Measurements from ENCODE around the gene SCRN1. TPM values are rescaled to one million over a fixed set of nuclear protein-coding genes. Genes with fewer than 3 reads are reported as not detected.
A peak's percentile ranks its signal among the peaks of the same experiment; 100 is the strongest.

SCRN1 gene
- total and polyA plus RNA-seq, 2 of the 4 experiments (the other 2 are of a cell fraction): 57.1 to 124 TPM

DNA sequence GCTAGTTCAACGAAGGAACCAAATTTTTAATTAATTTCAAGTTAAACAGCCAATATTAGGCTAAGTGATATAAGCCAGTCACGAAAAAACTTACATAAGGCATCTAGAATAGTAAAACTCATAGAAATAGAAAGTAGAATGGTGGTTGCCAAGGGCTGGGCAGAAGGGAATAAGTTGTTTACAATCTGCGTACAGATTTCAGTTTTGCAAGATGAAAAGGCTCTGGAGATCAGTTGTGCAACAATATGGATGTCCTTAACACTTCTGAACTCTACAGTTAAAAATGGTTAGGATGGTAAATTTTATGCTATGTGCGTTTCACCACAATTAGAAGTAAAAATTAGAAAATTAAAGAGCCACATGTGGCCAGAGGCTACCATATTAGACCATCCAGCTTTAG lies 13.3 kb downstream of the SCRN1 start:
- H2AK5ac ChIP-seq (ENCODE audit: low read depth, low read length): no peak overlapping the region
- in situ Hi-C loops (cut with MboI; ENCODE audit: low sequenced_read_pairs) (no loop called here), intact Hi-C loops (cut with micrococcal nuclease) (no loop called here), dilution Hi-C loops (cut with HindIII; ENCODE audit: low sequenced_read_pairs, unreplicated experiment) (no loop called here)
- H3K18ac ChIP-seq (ENCODE audit: low read depth, low read length): no peak overlapping the region
- H3K14ac ChIP-seq (replicated peaks; ENCODE audit: low read depth, low read length): no peak overlapping the region
- ATAC-seq (ENCODE audit: low read depth) (peak; percentile 69), DNase-seq (peak; percentile 34)
- H3K4ac ChIP-seq (ENCODE audit: low read depth, low read length): no peak overlapping the region
- H2BK20ac ChIP-seq (ENCODE audit: low read depth, low read length): no peak overlapping the region
- no peak overlapping the region for H4K91ac ChIP-seq (ENCODE audit: insufficient read depth, low read depth, low read length)
- H3K79me1 ChIP-seq (ENCODE audit: low read depth in 1 of 2, low read length in 2 of 2): peaks cover 37 to 70% of the 10 kb centered on the region in 2 experiments
- no peak overlapping the region for H2AK9ac ChIP-seq (replicated peaks; ENCODE audit: low read depth, low read length, poor library complexity)
- peaks cover 2% of the 10 kb centered on the region; the same call in 1 of the 2 replicates for H3K36me3 ChIP-seq (ENCODE audit: control insufficient read depth, insufficient read depth, low read length)
- H3K9me1 ChIP-seq (ENCODE audit: insufficient read depth, low read length): peaks cover 20% of the 10 kb centered on the region
- no TSS peak for BruUV-seq (replicated peaks)
- no peaks in the 10 kb centered on the region for H3K9me3 ChIP-seq (ENCODE audit: control insufficient read depth, insufficient read depth, low read length)
- no peak overlapping the region; the same call in 1 of the 2 replicates for H3K27ac ChIP-seq (ENCODE audit: insufficient read depth, low read length)
- H2AFZ ChIP-seq (replicated peaks; ENCODE audit: low read length, poor library complexity): no peak overlapping the region
- no peak overlapping the region for H4K5ac ChIP-seq (ENCODE audit: low read depth, low read length)
- no peak overlapping the region for H3K9ac ChIP-seq (ENCODE audit: low read depth, low read length)
- TF ChIP-seq MXI1 (IDR thresholded peaks at IDR 0.05; ENCODE audit: borderline replicate concordance, low read depth, low read length) (no peak), CEBPB (IDR thresholded peaks at IDR 0.05; ENCODE audit: low read depth, low read length) (peak; percentile 77), SMC3 (IDR thresholded peaks at IDR 0.05; ENCODE audit: low read depth, low read length) (no peak), ELK1 (IDR thresholded peaks at IDR 0.05; ENCODE audit: borderline replicate concordance, low read depth, low read length) (no peak), POLR2A (IDR thresholded peaks at IDR 0.05; ENCODE audit: low read depth, low read length) (no peak), BHLHE40 (IDR thresholded peaks at IDR 0.05; ENCODE audit: low read depth, low read length) (no peak)
- peaks cover 10% of the 10 kb centered on the region for H3K4me1 ChIP-seq (ENCODE audit: control insufficient read depth, insufficient read depth, low read length)
- H2BK5ac ChIP-seq (ENCODE audit: low read depth, low read length, poor library complexity, severe bottlenecking): peak overlapping the region; percentile 20
- POLR2A ChIA-PET (ENCODE audit: unreplicated experiment): no interaction called here
- peaks cover 68% of the 10 kb centered on the region for H4K20me1 ChIP-seq (ENCODE audit: insufficient read depth, low read length)
- H3K4me3 ChIP-seq (ENCODE audit: insufficient read depth, low read depth, low read length): no peak overlapping the region
- no peak overlapping the region for H2BK120ac ChIP-seq (ENCODE audit: low read depth, low read length)
- CTCF ChIA-PET: no interaction called here
- no peaks in the 10 kb centered on the region for H3K27me3 ChIP-seq (ENCODE audit: control insufficient read depth, insufficient read depth, low read length)
- H4K8ac ChIP-seq (ENCODE audit: low read depth in 2 of 2, low read length in 2 of 2): no peak overlapping the region
- no peak overlapping the region for H3K56ac ChIP-seq (ENCODE audit: extremely low read depth, insufficient read depth, low read length)
- H3K4me2 ChIP-seq (ENCODE audit: low read depth, low read length): peak overlapping the region; percentile 45; the same call in 1 of the 2 replicates
- H2BK15ac ChIP-seq (ENCODE audit: low read depth, low read length): no peak overlapping the region
- WGBS, 2 experiments (ENCODE audit: extremely low coverage in 2 of 2, insufficient read length in 1 of 2): no CpG with 5 or more reads among the region's 4 CpGs
- peak overlapping the region; percentile 23; the same call in 1 of the 2 replicates for H3K23ac ChIP-seq (ENCODE audit: low read depth, low read length)

Measured in IMR-90 (cell line).